ENCODE results near the gene ZNF10.

DNA sequence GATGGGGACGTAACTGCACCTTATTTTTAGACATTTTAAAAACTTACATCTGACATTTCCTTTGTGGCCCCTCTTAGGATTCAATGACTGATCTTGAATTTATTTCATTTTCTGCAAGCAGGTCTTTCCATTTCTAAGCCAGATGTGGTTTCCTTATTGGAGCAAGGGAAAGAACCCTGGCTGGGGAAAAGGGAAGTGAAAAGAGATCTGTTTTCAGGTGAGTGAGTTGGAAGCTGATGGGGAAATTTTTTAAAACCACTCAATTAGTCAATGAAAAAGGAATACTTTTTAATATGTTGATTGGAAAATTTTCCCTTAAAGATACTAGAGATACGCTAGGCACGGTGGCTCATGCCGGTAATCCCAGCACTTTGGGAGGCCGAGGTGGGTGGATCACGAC lies 47.1 kb upstream of the ZNF10 start:
- TF ChIP-seq EZH2 (IDR thresholded peaks at IDR 0.05; ENCODE audit: low read length, missing control alignments) (no peak), CTCF (conservative IDR thresholded peaks at IDR 0.05 in 1 of 2, IDR thresholded peaks at IDR 0.05 in 1 of 2; ENCODE audit: low read depth in 1 of 2, low read length in 2 of 2) (no peak)

Data from fibroblast of lung (primary cell).